Prostate gland (tissue), 2 donors: ENCODE results near the gene IFNLR1.

Source experiments
- POLR2A ChIP-seq: fragments of 450-650 bp; IDR thresholded peaks from one replicate; pipeline ENCODE4 v1.6.1; 2016; ENCODE audit warnings: antibody characterized with exemption, mild to moderate bottlenecking
- TF ChIP-seq, protein P1 (sequence below), 4 experiments: fragments of 200-600 bp in 2 of 4; fragments of 450-650 bp in 2 of 4; sonication (generic) in 2 of 4; IDR thresholded peaks; 1 replicate in 3 of 4; 2 replicates in 1 of 4; pipeline ENCODE4 v1.5.1; 2016 to 2019; ENCODE audit warnings: antibody characterized with exemption in 4 of 4, mild to moderate bottlenecking in 2 of 4, moderate library complexity in 2 of 4

DNA sequence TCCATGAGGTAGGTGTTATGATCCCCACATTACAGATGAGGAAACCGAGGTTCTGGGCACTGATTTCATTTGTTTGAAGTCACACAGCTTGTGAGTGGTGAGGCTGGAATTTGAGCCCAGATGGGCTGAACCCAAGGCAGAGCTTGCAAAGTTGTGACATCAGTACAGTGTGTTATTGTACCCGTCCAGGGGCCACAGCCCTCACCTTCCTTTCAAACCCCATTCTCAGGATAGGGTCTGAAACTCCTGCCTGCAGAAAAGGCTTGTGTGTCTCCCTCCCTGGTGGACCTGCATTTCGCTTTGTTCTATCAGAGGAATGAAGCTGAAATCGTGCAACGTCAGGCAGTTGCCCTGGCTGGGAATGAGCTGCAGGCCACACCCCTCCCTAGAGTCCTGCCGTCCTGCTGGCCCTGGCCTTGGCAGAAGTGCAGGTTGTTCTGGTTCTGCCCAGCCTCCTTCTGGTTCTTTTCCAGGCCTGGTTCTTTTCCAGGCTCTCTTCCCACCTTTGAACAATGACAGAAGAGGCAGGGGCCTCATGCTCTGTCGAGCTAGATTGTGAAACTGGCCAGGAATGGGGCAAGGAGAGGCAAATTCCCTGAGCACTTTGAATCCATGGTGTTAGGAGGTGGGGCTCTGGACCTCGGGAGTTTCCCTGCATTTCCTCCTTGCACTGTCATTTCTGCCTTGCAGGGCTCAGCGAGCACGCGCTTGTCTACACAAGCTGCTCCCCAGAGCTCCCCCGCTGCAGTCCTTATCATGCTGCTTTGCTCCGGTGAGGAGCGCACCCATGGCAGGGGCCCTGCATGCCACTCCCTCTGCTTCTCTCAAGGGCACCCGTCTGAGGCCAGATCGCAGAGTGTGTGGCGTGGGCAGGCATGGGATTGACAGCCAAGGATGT, 67.0 kb downstream of the IFNLR1 start:
- TF ChIP-seq, protein P1, sequence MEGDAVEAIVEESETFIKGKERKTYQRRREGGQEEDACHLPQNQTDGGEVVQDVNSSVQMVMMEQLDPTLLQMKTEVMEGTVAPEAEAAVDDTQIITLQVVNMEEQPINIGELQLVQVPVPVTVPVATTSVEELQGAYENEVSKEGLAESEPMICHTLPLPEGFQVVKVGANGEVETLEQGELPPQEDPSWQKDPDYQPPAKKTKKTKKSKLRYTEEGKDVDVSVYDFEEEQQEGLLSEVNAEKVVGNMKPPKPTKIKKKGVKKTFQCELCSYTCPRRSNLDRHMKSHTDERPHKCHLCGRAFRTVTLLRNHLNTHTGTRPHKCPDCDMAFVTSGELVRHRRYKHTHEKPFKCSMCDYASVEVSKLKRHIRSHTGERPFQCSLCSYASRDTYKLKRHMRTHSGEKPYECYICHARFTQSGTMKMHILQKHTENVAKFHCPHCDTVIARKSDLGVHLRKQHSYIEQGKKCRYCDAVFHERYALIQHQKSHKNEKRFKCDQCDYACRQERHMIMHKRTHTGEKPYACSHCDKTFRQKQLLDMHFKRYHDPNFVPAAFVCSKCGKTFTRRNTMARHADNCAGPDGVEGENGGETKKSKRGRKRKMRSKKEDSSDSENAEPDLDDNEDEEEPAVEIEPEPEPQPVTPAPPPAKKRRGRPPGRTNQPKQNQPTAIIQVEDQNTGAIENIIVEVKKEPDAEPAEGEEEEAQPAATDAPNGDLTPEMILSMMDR (IDR thresholded peaks at IDR 0.05) = no peak
- no peak for TF ChIP-seq POLR2A
